HepG2 (cell line): Measurements from ENCODE around the gene PRKAB1.

Experiments
- POLR2A ChIP-seq, 2 experiments: IDR thresholded peaks; 2 replicates each; pipeline ENCODE4 v1.6.1; 2011; ENCODE audit warnings: low read depth in 2 of 2, low read length in 2 of 2, mild to moderate bottlenecking in 1 of 2, moderate library complexity in 1 of 2; ENCODE audit not compliant: insufficient read depth in 1 of 2
- RXRA ChIP-seq: sonication (generic); formaldehyde crosslinking; IDR thresholded peaks from 2 replicates; pipeline ENCODE4 v1.5.1; 2020; ENCODE audit warnings: missing genetic modification reagents

DNA sequence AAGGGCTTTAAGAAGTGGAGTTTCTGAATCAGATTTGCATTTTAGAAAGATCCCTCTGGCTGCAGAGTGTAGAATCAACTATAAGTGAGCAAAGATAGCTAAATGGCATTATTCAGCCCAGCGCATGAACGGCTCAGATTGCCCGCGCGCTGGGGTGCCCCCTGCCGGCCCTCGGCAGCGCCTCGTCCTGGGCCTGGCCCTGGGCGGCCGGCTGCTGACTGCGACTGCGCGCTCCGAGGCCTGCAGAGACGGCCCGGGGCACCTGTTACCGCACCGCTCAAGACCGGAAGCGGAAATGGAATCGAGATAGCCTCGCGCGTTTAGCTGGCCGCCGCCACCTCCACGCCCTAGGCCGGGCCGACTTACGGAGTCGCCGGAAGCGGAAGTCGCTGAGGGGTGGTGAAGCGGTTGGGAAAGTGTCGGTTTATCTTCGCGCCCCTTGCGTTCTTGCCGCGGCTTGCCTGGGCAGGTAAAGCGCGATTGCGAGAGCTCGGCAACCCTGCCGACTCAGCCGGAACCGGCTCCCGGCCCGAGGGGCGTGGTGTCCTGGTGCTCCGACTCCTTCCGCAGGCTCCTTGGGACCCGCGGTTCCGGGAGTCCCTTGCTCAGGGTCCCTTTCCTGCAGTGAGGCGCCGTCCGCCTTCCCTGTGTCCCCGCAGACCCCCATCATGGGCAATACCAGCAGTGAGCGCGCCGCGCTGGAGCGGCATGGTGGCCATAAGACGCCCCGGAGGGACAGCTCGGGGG lies at the start of gene PRKAB1:
- TF ChIP-seq RXRA (peak; percentile 64; the same call in 1 of the 2 replicates), POLR2A (IDR thresholded peaks at IDR 0.05; ENCODE audit: insufficient read depth in 1 of 2, low read depth in 2 of 2, low read length in 2 of 2) (peak; percentile 77 to 80)
